Measurements from ENCODE around the gene ADGRG6.

- TF ChIP-seq POLR2A (IDR thresholded peaks at IDR 0.05; ENCODE audit: low read depth, low read length), result no peak
- TF ChIP-seq POLR2AphosphoS5 (IDR thresholded peaks at IDR 0.05; ENCODE audit: low read depth, low read length), result no peak
- TF ChIP-seq TAF1 (IDR thresholded peaks at IDR 0.05; ENCODE audit: low read depth, low read length), result no peak
- no peak for TF ChIP-seq SPI1 (IDR thresholded peaks at IDR 0.05; ENCODE audit: low read depth, low read length)
These were observed 21.6 kb downstream of the ADGRG6 start for GRCh38 chr6:142323377-142323776.
